HG03460 (cell line): ENCODE measurements around the gene VPS18.

ENCODE experiments used
- ATAC-seq: cut with Tn5 transposase; IDR thresholded peaks from one replicate; pipeline ENCODE4 v1.9.1; 2021; ENCODE audit not compliant: unreplicated experiment

Gene VPS18

GRCh38 chr15:40870716-40871115 lies 23.5 kb upstream of the VPS18 start:
- ATAC-seq, result no peak

- ATAC-seq, result no peak
Observed at GRCh38 chr15:40871749-40872617, 22.3 kb upstream of the VPS18 start.

- no peak for ATAC-seq
Observed at GRCh38 chr15:40872791-40873693, 21.2 kb upstream of the VPS18 start.

GRCh38 chr15:40873694-40874561 lies 20.3 kb upstream of the VPS18 start, which contains the start of gene RHOV:
Gene RHOV (minus strand): TSS chr15:40874234. CDS start chr15:40874139, 95 bp downstream.
- peak; percentile 58 for ATAC-seq

- no peak for ATAC-seq
Observed at GRCh38 chr15:40875991-40876730, 18.1 kb upstream of the VPS18 start.

GRCh38 chr15:40877694-40878093 lies 16.6 kb upstream of the VPS18 start:
- no peak for ATAC-seq

- no peak for ATAC-seq
Observed at GRCh38 chr15:40878785-40879184, 15.5 kb upstream of the VPS18 start.

GRCh38 chr15:40879609-40880008 lies 14.6 kb upstream of the VPS18 start:
- ATAC-seq, result no peak

- ATAC-seq, result no peak
Observed at GRCh38 chr15:40881351-40881750, 12.9 kb upstream of the VPS18 start.

- no peak for ATAC-seq
Observed at GRCh38 chr15:40886586-40886985, 7.7 kb upstream of the VPS18 start.

GRCh38 chr15:40889112-40889511 lies 5.1 kb upstream of the VPS18 start:
- ATAC-seq, result no peak

- ATAC-seq, result no peak
Observed at GRCh38 chr15:40891138-40891537, 3.1 kb upstream of the VPS18 start.

- no peak for ATAC-seq
Observed at GRCh38 chr15:40891810-40892446, 2.3 kb upstream of the VPS18 start.

- ATAC-seq, result no peak
Observed at GRCh38 chr15:40892447-40893012, 1.7 kb upstream of the VPS18 start.

GRCh38 chr15:40893019-40893670 lies 1.1 kb upstream of the VPS18 start:
- no peak for ATAC-seq

GRCh38 chr15:40894681-40895448 lies 615 bp downstream of the VPS18 start:
- ATAC-seq, result peak; percentile 41

GRCh38 chr15:40899536-40900207 lies 5.4 kb downstream of the VPS18 start:
- ATAC-seq, result no peak
